Testis (tissue), 3 donors: ENCODE results near the gene BGN. TPM values are rescaled to one million over a fixed set of nuclear protein-coding genes. Genes with fewer than 3 reads are reported as not detected.

Source experiments
- DNase-seq: peaks from one replicate; pipeline ENCODE4 v3.0.0-alpha.2; 2019
- H3K27ac ChIP-seq, 2 donors: fragments of 200-600 bp; sonication (generic); one replicate each; pipeline ENCODE4 v1.5.1; 2019
- H3K27me3 ChIP-seq: fragments of 200-600 bp; sonication (generic); one replicate; pipeline ENCODE4 v1.5.1; 2019
- H3K36me3 ChIP-seq: fragments of 200-600 bp; sonication (generic); one replicate; pipeline ENCODE4 v1.5.1; 2017; ENCODE audit warnings: low read depth; ENCODE audit errors: missing control alignments
- H3K4me1 ChIP-seq: fragments of 200-600 bp; sonication (generic); one replicate; pipeline ENCODE4 v1.5.1; 2019
- H3K4me3 ChIP-seq, 2 donors: fragments of 200-600 bp; sonication (generic); one replicate each; pipeline ENCODE4 v1.5.1; 2017 to 2019
- H3K9me3 ChIP-seq: fragments of 200-600 bp; sonication (generic); one replicate; pipeline ENCODE4 v1.5.1; 2017
- POLR2A ChIP-seq: fragments of 450-650 bp; IDR thresholded peaks from one replicate; pipeline ENCODE4 v1.6.1; 2017; ENCODE audit warnings: antibody characterized with exemption, mild to moderate bottlenecking, moderate library complexity
- WGBS, 2 donors: methylation state at CpG; one replicate each; pipeline ENCODE4 v1.1.5; 2018; 5-methylcytosine and 5-hydroxymethylcytosine counted together
- intact Hi-C: fragments of 100-400 bp; cut with DNase I; formaldehyde crosslinking; loops from one replicate; pipeline ENCODE4 v1.15.1; 2023; ENCODE audit warnings: low total_unique reads
- polyA plus RNA-seq: library from polyadenylated mRNA; stranded (reverse); fragments of 350-450 nt; fragmentation: Illumina TruSeq; extraction: RNeasy Lipid Tissue Mini Kit (QIAGEN cat#74804); gene quantifications from one replicate; pipeline ENCODE4 v1.2.3, GENCODE V29; 2014; ENCODE audit warnings: low read depth, low replicate concordance; ENCODE audit not compliant: insufficient read depth
- total RNA-seq, 2 donors: library from RNA; depleted of rRNA; stranded (reverse); fragments of >200 nt; gene quantifications; one replicate each; pipeline ENCODE4 v1.2.3, GENCODE V29; 2016
- TF ChIP-seq, protein P1 (sequence below), 3 experiments: fragments of 450-650 bp in 2 of 3; fragments of 200-600 bp in 1 of 3; sonication (generic) in 1 of 3; IDR thresholded peaks; one replicate each; pipeline ENCODE4 v1.5.1; 2016 to 2019; ENCODE audit warnings: antibody characterized with exemption in 3 of 3, mild to moderate bottlenecking in 2 of 3, moderate library complexity in 1 of 3

Gene BGN
- total and polyA plus RNA-seq, 3 donors from 2014 or later: 42.3 to 174 (median 76.5) TPM

DNA sequence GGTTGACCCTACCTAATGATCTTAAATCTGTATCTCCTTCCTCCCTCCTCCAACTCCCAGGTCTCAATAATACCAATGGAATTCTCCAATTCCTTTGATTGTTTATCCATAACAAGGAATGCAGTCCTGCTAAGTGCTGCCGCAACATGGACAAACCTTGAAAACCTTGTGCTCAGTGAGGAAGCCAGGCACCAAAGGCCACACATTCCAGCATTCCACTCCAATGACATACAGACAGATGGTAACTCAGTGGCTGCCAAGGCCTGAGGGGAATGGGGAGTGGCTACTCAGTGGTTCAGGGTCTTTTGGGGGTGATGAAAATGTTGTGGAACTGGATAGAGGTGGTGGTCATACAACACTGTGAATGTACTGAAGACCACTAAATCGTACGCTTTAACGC is 34.8 kb upstream of the BGN start:
- Histone ChIP-seq H3K9me3 (no peaks in the 10 kb centered on the region), H3K4me3 (no peak overlapping the region), H3K27me3 (no peaks in the 10 kb centered on the region), H3K27ac (no peak overlapping the region), H3K4me1 (no peaks in the 10 kb centered on the region), H3K36me3 (no peaks in the 10 kb centered on the region)
- intact Hi-C loops: no loop called here
- TF ChIP-seq, protein P1, sequence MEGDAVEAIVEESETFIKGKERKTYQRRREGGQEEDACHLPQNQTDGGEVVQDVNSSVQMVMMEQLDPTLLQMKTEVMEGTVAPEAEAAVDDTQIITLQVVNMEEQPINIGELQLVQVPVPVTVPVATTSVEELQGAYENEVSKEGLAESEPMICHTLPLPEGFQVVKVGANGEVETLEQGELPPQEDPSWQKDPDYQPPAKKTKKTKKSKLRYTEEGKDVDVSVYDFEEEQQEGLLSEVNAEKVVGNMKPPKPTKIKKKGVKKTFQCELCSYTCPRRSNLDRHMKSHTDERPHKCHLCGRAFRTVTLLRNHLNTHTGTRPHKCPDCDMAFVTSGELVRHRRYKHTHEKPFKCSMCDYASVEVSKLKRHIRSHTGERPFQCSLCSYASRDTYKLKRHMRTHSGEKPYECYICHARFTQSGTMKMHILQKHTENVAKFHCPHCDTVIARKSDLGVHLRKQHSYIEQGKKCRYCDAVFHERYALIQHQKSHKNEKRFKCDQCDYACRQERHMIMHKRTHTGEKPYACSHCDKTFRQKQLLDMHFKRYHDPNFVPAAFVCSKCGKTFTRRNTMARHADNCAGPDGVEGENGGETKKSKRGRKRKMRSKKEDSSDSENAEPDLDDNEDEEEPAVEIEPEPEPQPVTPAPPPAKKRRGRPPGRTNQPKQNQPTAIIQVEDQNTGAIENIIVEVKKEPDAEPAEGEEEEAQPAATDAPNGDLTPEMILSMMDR (IDR thresholded peaks at IDR 0.05): no peak
- TF ChIP-seq POLR2A: no peak
- no peak for DNase-seq
- 89 to 91% methylated on average over 4 of the region's 4 CpGs for whole genome bisulfite sequencing, 2 donors

DNA sequence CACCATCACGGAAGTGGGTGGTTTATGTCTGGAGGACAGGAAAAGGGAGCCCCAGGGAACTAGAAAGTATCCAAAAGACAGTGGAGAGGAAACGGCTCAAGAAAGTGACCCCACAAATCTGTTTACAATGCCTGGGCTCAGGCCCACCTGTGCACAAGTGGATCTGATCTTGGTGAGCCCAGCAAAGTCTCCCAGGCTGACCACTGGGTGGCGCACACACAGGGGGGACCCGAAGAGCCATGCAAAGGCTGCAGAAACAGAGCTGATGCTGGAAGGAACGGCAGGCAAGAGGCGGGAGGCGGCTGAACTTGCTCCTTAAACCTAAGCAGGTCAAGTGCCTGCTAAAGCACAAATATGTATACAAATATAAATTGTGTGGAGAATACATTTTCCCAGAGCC is 34.0 kb upstream of the BGN start:
- 58 to 75% methylated on average over 6 to 7 of the region's 7 CpGs for WGBS, 2 donors
- no peak overlapping the region for H3K4me3 ChIP-seq
- H3K27me3 ChIP-seq: no peaks in the 10 kb centered on the region
- DNase-seq: peak; percentile 47
- no peaks in the 10 kb centered on the region for H3K4me1 ChIP-seq
- intact Hi-C loops: no loop called here
- H3K27ac ChIP-seq: no peak overlapping the region
- H3K36me3 ChIP-seq: no peaks in the 10 kb centered on the region
- no peaks in the 10 kb centered on the region for H3K9me3 ChIP-seq
- TF ChIP-seq, protein P1 (IDR thresholded peaks at IDR 0.05): peak in 2 of 3 experiments; percentile 17 to 26
- no peak for TF ChIP-seq POLR2A

DNA sequence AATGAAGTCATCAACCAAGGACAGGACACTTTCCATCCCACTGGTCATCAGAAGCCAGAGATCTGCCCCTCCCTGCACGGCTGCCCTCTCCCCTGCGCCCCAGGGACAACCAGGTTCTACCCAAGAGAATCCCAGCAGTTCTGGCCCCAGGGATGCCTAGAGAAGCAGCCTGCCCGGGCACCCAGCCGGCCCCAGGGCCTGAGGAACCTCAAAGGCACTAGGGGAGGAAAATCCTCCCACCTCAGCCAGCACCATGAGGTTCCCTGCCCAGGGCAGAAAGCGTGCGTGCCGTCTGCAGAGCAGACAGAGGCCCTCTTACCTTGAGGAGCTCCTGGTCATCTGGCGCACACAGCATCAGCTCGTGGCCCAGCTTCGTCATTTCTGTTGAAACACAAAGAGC is 32.5 kb upstream of the BGN start:
- H3K4me1 ChIP-seq: no peaks in the 10 kb centered on the region
- WGBS, 2 donors: 82 to 91% methylated on average over 2 to 10 of the region's 10 CpGs
- intact Hi-C loops: no loop called here
- no peaks in the 10 kb centered on the region for H3K27me3 ChIP-seq
- no peak overlapping the region for H3K27ac ChIP-seq
- H3K36me3 ChIP-seq: no peaks in the 10 kb centered on the region
- TF ChIP-seq, protein P1 (IDR thresholded peaks at IDR 0.05): no peak
- TF ChIP-seq POLR2A: no peak
- no peaks in the 10 kb centered on the region for H3K9me3 ChIP-seq
- no peak for DNase-seq
- H3K4me3 ChIP-seq: no peak overlapping the region

DNA sequence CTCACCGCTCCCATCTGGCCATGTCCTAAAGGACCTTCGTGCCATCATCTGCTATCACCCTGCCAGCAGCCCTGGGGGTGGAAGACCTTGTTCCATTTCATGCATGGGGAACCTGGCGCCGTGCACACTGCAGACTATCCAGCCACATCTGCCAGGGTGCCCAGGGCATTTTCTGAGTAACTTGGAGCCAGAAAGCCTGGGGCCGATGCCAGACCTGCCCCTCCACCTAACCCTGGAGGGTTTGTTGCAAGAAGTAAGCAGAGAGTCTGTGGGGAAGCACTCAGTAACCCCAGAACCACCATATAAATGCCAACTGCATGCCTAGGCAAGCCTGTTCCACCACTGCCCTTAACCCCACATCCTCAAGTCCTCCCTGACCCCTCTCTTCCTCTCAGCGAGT is 31.7 kb upstream of the BGN start:
- Histone ChIP-seq H3K4me3 (no peak overlapping the region), H3K27ac (no peak overlapping the region), H3K36me3 (no peaks in the 10 kb centered on the region), H3K4me1 (no peaks in the 10 kb centered on the region), H3K9me3 (no peaks in the 10 kb centered on the region), H3K27me3 (no peaks in the 10 kb centered on the region)
- no peak for TF ChIP-seq POLR2A
- TF ChIP-seq, protein P1 (IDR thresholded peaks at IDR 0.05): no peak
- intact Hi-C loops: no loop called here
- 94 to 100% methylated on average over 1 to 6 of the region's 6 CpGs for WGBS, 2 donors
- no peak for DNase-seq

DNA sequence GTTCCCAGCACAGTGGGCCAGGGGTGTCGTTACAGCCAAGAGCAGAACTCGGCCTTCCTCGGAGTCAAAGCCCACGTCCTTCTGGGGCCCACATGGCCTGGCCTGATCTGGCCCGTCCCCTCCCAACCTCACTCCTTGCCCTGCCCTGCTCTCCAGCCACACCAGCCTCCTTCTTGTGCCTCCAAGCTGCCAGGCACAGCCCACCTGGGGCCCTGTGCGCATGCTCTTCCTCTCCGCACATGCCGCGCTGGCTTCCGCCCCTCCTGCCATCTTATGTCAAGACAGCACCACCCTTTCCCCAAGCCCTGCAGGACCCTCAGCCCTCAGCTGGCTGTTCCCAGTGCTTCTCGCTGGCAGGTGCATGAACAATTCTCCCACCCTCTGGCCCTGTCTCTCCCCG is 31.2 kb upstream of the BGN start:
- Histone ChIP-seq H3K9me3 (no peaks in the 10 kb centered on the region), H3K4me3 (no peak overlapping the region), H3K27ac (no peak overlapping the region), H3K36me3 (no peaks in the 10 kb centered on the region), H3K27me3 (no peaks in the 10 kb centered on the region), H3K4me1 (no peaks in the 10 kb centered on the region)
- no peak for DNase-seq
- intact Hi-C loops: no loop called here
- WGBS, 2 donors: 80 to 81% methylated on average over 5 to 12 of the region's 12 CpGs
- TF ChIP-seq, protein P1 (IDR thresholded peaks at IDR 0.05): no peak
- TF ChIP-seq POLR2A: no peak
